Osteoblast (primary cell): ENCODE data around the gene CTNND2. TPM values are rescaled to one million over a fixed set of nuclear protein-coding genes. Genes with fewer than 3 reads are reported as not detected.

Experiments
- DNase-seq: peaks from one replicate; pipeline ENCODE4 v3.0.0; 2011; ENCODE audit warnings: low spot score, mixed read lengths; ENCODE audit not compliant: insufficient read length; ENCODE audit errors: missing footprints
- H2AFZ ChIP-seq: 2 replicates; pipeline ENCODE4 v1.6.0; 2011; ENCODE audit warnings: mild to moderate bottlenecking, low read length
- H3K27ac ChIP-seq: 2 replicates; pipeline ENCODE4 v1.5.1; 2011; ENCODE audit warnings: mild to moderate bottlenecking, low read depth, low read length, moderate library complexity
- H3K27me3 ChIP-seq: 2 replicates; pipeline ENCODE4 v1.6.0; 2012; ENCODE audit warnings: mild to moderate bottlenecking, control low read depth, inconsistent platforms, low read length, moderate library complexity; ENCODE audit not compliant: insufficient read depth
- H3K36me3 ChIP-seq: 2 replicates; pipeline ENCODE4 v1.5.1; 2011; ENCODE audit warnings: mild to moderate bottlenecking, low read length, control low read depth, moderate library complexity; ENCODE audit not compliant: insufficient read depth
- H3K4me1 ChIP-seq: 2 replicates; pipeline ENCODE4 v1.5.1; 2011; ENCODE audit warnings: mild to moderate bottlenecking, low read length, control low read depth, moderate library complexity; ENCODE audit not compliant: insufficient read depth
- H3K4me2 ChIP-seq: 2 replicates; pipeline ENCODE4 v1.6.0; 2011; ENCODE audit warnings: mild to moderate bottlenecking, low read length; ENCODE audit not compliant: insufficient read depth
- H3K4me3 ChIP-seq: fragments of 200-600 bp; sonication (generic); 3 replicates; pipeline ENCODE4 v1.5.1; 2012; ENCODE audit warnings: mild to moderate bottlenecking, low read length, inconsistent platforms; ENCODE audit not compliant: insufficient read depth
- H3K79me2 ChIP-seq: 2 replicates; pipeline ENCODE4 v1.6.0; 2012; ENCODE audit warnings: mild to moderate bottlenecking, low read length, control low read depth, inconsistent platforms; ENCODE audit not compliant: insufficient read depth
- H3K9me3 ChIP-seq: 2 replicates; pipeline ENCODE4 v1.5.1; 2011; ENCODE audit warnings: low read depth, low read length, control low read depth
- H4K20me1 ChIP-seq: 2 replicates; pipeline ENCODE4 v1.6.0; 2012; ENCODE audit warnings: mild to moderate bottlenecking, low read length, control low read depth; ENCODE audit not compliant: insufficient read depth
- CTCF ChIP-seq: IDR thresholded peaks from 2 replicates; pipeline ENCODE4 v1.5.1; 2011; ENCODE audit warnings: mild to moderate bottlenecking, low read depth, low read length, moderate library complexity; ENCODE audit errors: extremely low read depth
- total RNA-seq: library from RNA; depleted of rRNA; stranded (reverse); fragments of >200 nt; gene quantifications from 2 replicates; pipeline ENCODE4 v1.2.3, GENCODE V29; 2012

Gene CTNND2
- total RNA-seq, 1 donor = not detected

DNA sequence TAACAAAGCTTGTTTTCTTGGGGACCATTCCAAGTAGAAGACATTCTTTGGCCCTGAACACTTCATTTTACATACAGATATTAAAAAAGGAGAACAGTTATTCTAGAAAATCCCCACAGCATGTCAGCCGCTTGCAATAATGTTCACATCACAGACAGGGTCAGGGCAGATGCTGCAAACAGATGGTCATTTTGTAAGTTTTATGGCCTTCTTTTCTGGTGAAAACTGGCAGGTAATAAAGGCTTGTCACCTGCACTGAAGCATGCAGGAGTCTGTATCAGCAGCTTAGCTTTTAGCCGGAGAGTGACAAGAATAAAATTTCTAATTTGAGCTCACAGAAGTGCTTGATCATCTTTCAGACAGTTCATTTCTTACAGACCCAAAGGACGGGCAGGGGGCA lies 922.3 kb downstream of the CTNND2 start:
- H3K4me3 ChIP-seq = no peak overlapping the region
- H4K20me1 ChIP-seq = no peaks in the 10 kb centered on the region
- DNase-seq = no peak
- H2AFZ ChIP-seq = no peak overlapping the region
- no peak for TF ChIP-seq CTCF
- H3K9me3 ChIP-seq = no peaks in the 10 kb centered on the region
- no peaks in the 10 kb centered on the region for H3K36me3 ChIP-seq
- no peaks in the 10 kb centered on the region for H3K4me1 ChIP-seq
- H3K79me2 ChIP-seq = no peaks in the 10 kb centered on the region
- no peak overlapping the region for H3K4me2 ChIP-seq
- no peak overlapping the region for H3K27ac ChIP-seq
- H3K27me3 ChIP-seq = no peaks in the 10 kb centered on the region

DNA sequence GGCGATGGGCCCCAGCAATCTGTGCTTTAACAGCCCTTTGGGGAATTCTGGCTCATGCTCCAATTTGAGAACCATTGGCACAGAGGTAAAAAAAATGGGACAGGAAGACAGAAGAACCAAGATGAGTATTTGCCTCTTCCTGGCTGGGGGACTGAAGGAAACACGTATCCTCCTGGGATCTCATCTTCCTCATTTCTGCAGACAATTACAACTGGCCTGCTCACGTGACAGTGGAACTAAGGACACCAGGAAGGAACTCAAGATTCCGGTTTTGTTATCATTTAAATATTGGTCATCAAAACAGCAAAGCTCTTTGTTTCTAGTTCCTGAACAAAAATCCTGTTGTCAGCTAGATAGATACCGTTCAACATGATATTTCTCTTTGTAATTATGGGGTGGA lies 927.2 kb downstream of the CTNND2 start:
- H3K4me3 ChIP-seq = no peak overlapping the region
- no peaks in the 10 kb centered on the region for H3K9me3 ChIP-seq
- H3K4me1 ChIP-seq = no peaks in the 10 kb centered on the region
- no peak overlapping the region for H3K27ac ChIP-seq
- DNase-seq = no peak
- no peaks in the 10 kb centered on the region for H4K20me1 ChIP-seq
- no peaks in the 10 kb centered on the region for H3K36me3 ChIP-seq
- H3K27me3 ChIP-seq = no peaks in the 10 kb centered on the region
- H3K79me2 ChIP-seq = no peaks in the 10 kb centered on the region
- no peak for TF ChIP-seq CTCF
- no peak overlapping the region for H3K4me2 ChIP-seq
- no peak overlapping the region for H2AFZ ChIP-seq

GRCh38 chr5:10975945-10976344 lies 928.3 kb downstream of the CTNND2 start:
- H2AFZ ChIP-seq = no peak overlapping the region
- H3K4me3 ChIP-seq = no peak overlapping the region
- H3K79me2 ChIP-seq = no peaks in the 10 kb centered on the region
- no peak for TF ChIP-seq CTCF
- no peak overlapping the region for H3K4me2 ChIP-seq
- H3K36me3 ChIP-seq = no peaks in the 10 kb centered on the region
- no peaks in the 10 kb centered on the region for H3K27me3 ChIP-seq
- no peaks in the 10 kb centered on the region for H3K4me1 ChIP-seq
- no peaks in the 10 kb centered on the region for H4K20me1 ChIP-seq
- H3K9me3 ChIP-seq = no peaks in the 10 kb centered on the region
- H3K27ac ChIP-seq = no peak overlapping the region
- no peak for DNase-seq

DNA sequence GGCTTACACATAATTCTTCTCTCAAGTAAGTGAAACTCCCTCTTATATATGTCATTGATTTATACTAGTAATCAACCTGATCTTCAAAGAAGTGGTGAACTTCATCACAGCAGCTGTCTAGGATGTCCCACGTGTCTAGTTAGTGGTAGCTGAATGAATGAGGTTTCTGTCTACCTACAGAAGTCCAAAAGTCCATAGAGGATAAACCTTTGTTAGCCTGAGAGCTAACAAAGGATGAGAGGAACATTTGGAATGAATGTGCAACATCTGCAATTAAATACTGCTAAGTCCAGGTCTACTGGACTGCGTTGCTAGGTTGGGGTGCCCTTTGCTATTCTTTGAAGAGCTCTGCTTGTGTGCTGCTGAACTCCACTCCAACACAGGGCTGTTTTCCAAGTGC lies 929.4 kb downstream of the CTNND2 start:
- H3K36me3 ChIP-seq = no peaks in the 10 kb centered on the region
- H3K4me1 ChIP-seq = no peaks in the 10 kb centered on the region
- no peak overlapping the region for H3K4me3 ChIP-seq
- no peaks in the 10 kb centered on the region for H3K9me3 ChIP-seq
- no peak overlapping the region for H3K4me2 ChIP-seq
- H3K27me3 ChIP-seq = no peaks in the 10 kb centered on the region
- no peak for DNase-seq
- no peak overlapping the region for H3K27ac ChIP-seq
- no peak for TF ChIP-seq CTCF
- H3K79me2 ChIP-seq = no peaks in the 10 kb centered on the region
- H4K20me1 ChIP-seq = no peaks in the 10 kb centered on the region
- H2AFZ ChIP-seq = no peak overlapping the region
